Measurements from ENCODE around the gene MARK1.

GRCh38 chr1:220483700-220484099 is 44.2 kb upstream of the MARK1 start:
- TF ChIP-seq POLR2AphosphoS5 (IDR thresholded peaks at IDR 0.05) (no peak), CTCF (IDR thresholded peaks at IDR 0.05) (no peak), POLR2A (IDR thresholded peaks at IDR 0.05) (no peak)
